GM12872 (cell line): ENCODE measurements around the gene SCGB1C2.
A peak's percentile ranks its signal among the peaks of the same experiment; 100 is the strongest.

ENCODE experiments used
- CTCF ChIP-seq: IDR thresholded peaks from 3 replicates; pipeline ENCODE4 v1.5.1; 2011; ENCODE audit warnings: low read depth, mild to moderate bottlenecking, low read length, moderate library complexity; ENCODE audit not compliant: insufficient read depth

The SCGB1C2 gene

GRCh38 chr17:162689-163088 is 25.3 kb downstream of the SCGB1C2 start:
- no peak for TF ChIP-seq CTCF

GRCh38 chr17:163514-164098 is 26.2 kb downstream of the SCGB1C2 start:
- no peak for TF ChIP-seq CTCF

GRCh38 chr17:164303-165235 is 27.2 kb downstream of the SCGB1C2 start:
- peak; percentile 31; the same call in 1 of the 3 replicates for TF ChIP-seq CTCF

GRCh38 chr17:165939-166338 is 28.6 kb downstream of the SCGB1C2 start:
- TF ChIP-seq CTCF = no peak

GRCh38 chr17:170130-170670 is 32.8 kb downstream of the SCGB1C2 start:
- TF ChIP-seq CTCF = no peak

- TF ChIP-seq CTCF = no peak
Observed at GRCh38 chr17:171871-172270, 34.5 kb downstream of the SCGB1C2 start.

GRCh38 chr17:172401-172800 is 35.0 kb downstream of the SCGB1C2 start:
- no peak for TF ChIP-seq CTCF
